Measurements from ENCODE around the gene CD52.

GRCh38 chr1:26277719-26278118, 40.0 kb upstream of the CD52 start:
- no peak for TF ChIP-seq POLR2AphosphoS5 (IDR thresholded peaks at IDR 0.05; ENCODE audit: insufficient read depth, low read depth, low read length)
- TF ChIP-seq JUN (IDR thresholded peaks at IDR 0.05; ENCODE audit: borderline replicate concordance, insufficient read depth, insufficient read length, low read depth), result no peak
- TF ChIP-seq CTCF (IDR thresholded peaks at IDR 0.05; ENCODE audit: extremely low read depth in 1 of 2, insufficient read depth in 1 of 2, low read depth in 1 of 2, low read length in 2 of 2), result no peak
- TF ChIP-seq EZH2 (IDR thresholded peaks at IDR 0.05; ENCODE audit: borderline replicate concordance, low read depth, low read length, severe bottlenecking), result no peak
- TF ChIP-seq POLR2A (IDR thresholded peaks at IDR 0.05; ENCODE audit: low read depth, low read length), result no peak
